Memory B cell (primary cell): Measurements from ENCODE around the gene PARD3B.

Experiments
- ATAC-seq: fragments of 150-1000 bp; cut with Tn5 transposase; 2 replicates; pipeline ENCODE4 v1.10.0; 2021; ENCODE audit warnings: low read depth, mild to moderate bottlenecking, moderate library complexity
- DNase-seq, 2 donors: peaks; one replicate each; pipeline ENCODE4 v3.0.0; 2022; ENCODE audit warnings: low spot score in 2 of 2
- H3K27ac Mint-ChIP-seq: one replicate; pipeline ENCODE4 v1.8.0; 2022; ENCODE audit warnings: mild to moderate bottlenecking, moderate library complexity, mixed read lengths
- H3K27me3 Mint-ChIP-seq: one replicate; pipeline ENCODE4 v1.8.0; 2022; ENCODE audit warnings: mixed read lengths
- H3K36me3 Mint-ChIP-seq: one replicate; pipeline ENCODE4 v1.8.0; 2022; ENCODE audit warnings: mild to moderate bottlenecking, mixed read lengths
- H3K4me1 Mint-ChIP-seq: one replicate; pipeline ENCODE4 v1.8.0; 2022; ENCODE audit warnings: mixed read lengths
- H3K4me3 Mint-ChIP-seq: one replicate; pipeline ENCODE4 v1.8.0; 2022; ENCODE audit warnings: mild to moderate bottlenecking, moderate library complexity, mixed read lengths
- H3K9me3 Mint-ChIP-seq: one replicate; pipeline ENCODE4 v1.8.0; 2022; ENCODE audit warnings: mixed read lengths

PARD3B gene

GRCh38 chr2:204586444-204587180 is 41.3 kb downstream of the PARD3B start:
- no peak for ATAC-seq

GRCh38 chr2:204590063-204590462 is 44.8 kb downstream of the PARD3B start:
- Mint-ChIP-seq H3K36me3 (no peaks in the 10 kb centered on the region), H3K9me3 (peaks cover 10% of the 10 kb centered on the region), H3K4me3 (no peak overlapping the region), H3K27me3 (no peaks in the 10 kb centered on the region), H3K27ac (no peak overlapping the region), H3K4me1 (no peaks in the 10 kb centered on the region)
- DNase-seq (no peak), ATAC-seq (no peak)

More at GRCh38 chr2:204586444-204587180, 41.3 kb downstream of the PARD3B start:
- no peak overlapping the region for H3K27ac Mint-ChIP-seq
- no peak for DNase-seq
- peaks cover 10% of the 10 kb centered on the region for H3K9me3 Mint-ChIP-seq
- no peaks in the 10 kb centered on the region for H3K36me3 Mint-ChIP-seq
- H3K4me3 Mint-ChIP-seq = no peak overlapping the region
- H3K4me1 Mint-ChIP-seq = no peaks in the 10 kb centered on the region
- no peaks in the 10 kb centered on the region for H3K27me3 Mint-ChIP-seq

GRCh38 chr2:204591225-204591624 is 46.0 kb downstream of the PARD3B start:
- no peak for ATAC-seq
- H3K4me3 Mint-ChIP-seq = no peak overlapping the region
- H3K36me3 Mint-ChIP-seq = no peaks in the 10 kb centered on the region
- DNase-seq = no peak
- H3K27me3 Mint-ChIP-seq = no peaks in the 10 kb centered on the region
- peaks cover 10% of the 10 kb centered on the region for H3K9me3 Mint-ChIP-seq
- H3K4me1 Mint-ChIP-seq = no peaks in the 10 kb centered on the region
- H3K27ac Mint-ChIP-seq = no peak overlapping the region

- no peak for ATAC-seq
- no peaks in the 10 kb centered on the region for H3K4me1 Mint-ChIP-seq
- H3K27ac Mint-ChIP-seq = no peak overlapping the region
- H3K4me3 Mint-ChIP-seq = no peak overlapping the region
- DNase-seq = no peak
- no peaks in the 10 kb centered on the region for H3K27me3 Mint-ChIP-seq
- peaks cover 7% of the 10 kb centered on the region for H3K9me3 Mint-ChIP-seq
- H3K36me3 Mint-ChIP-seq = no peaks in the 10 kb centered on the region
Observed at GRCh38 chr2:204604061-204604460, 58.8 kb downstream of the PARD3B start.

GRCh38 chr2:204608237-204608939 is 63.1 kb downstream of the PARD3B start:
- Mint-ChIP-seq H3K36me3 (no peaks in the 10 kb centered on the region), H3K9me3 (peaks cover 2% of the 10 kb centered on the region), H3K4me1 (no peaks in the 10 kb centered on the region), H3K4me3 (no peak overlapping the region), H3K27me3 (no peaks in the 10 kb centered on the region), H3K27ac (no peak overlapping the region)
- ATAC-seq (no peak), DNase-seq (no peak)

- no peak overlapping the region for H3K4me3 Mint-ChIP-seq
- no peaks in the 10 kb centered on the region for H3K4me1 Mint-ChIP-seq
- no peaks in the 10 kb centered on the region for H3K36me3 Mint-ChIP-seq
- peaks cover 2% of the 10 kb centered on the region for H3K9me3 Mint-ChIP-seq
- ATAC-seq (no peak), DNase-seq (no peak)
- no peaks in the 10 kb centered on the region for H3K27me3 Mint-ChIP-seq
- no peak overlapping the region for H3K27ac Mint-ChIP-seq
Observed at GRCh38 chr2:204611017-204611631, 65.8 kb downstream of the PARD3B start.

GRCh38 chr2:204611764-204612163 is 66.5 kb downstream of the PARD3B start:
- Mint-ChIP-seq H3K27me3 (no peaks in the 10 kb centered on the region), H3K36me3 (no peaks in the 10 kb centered on the region), H3K27ac (no peak overlapping the region)

GRCh38 chr2:204613635-204614034 is 68.4 kb downstream of the PARD3B start:
- Mint-ChIP-seq H3K27me3 (no peaks in the 10 kb centered on the region), H3K27ac (no peak overlapping the region), H3K4me1 (no peaks in the 10 kb centered on the region), H3K4me3 (no peak overlapping the region), H3K36me3 (no peaks in the 10 kb centered on the region), H3K9me3 (no peaks in the 10 kb centered on the region)
- ATAC-seq = no peak
- no peak for DNase-seq

More at GRCh38 chr2:204611764-204612163, 66.5 kb downstream of the PARD3B start:
- peaks cover 2% of the 10 kb centered on the region for H3K9me3 Mint-ChIP-seq
- no peak overlapping the region for H3K4me3 Mint-ChIP-seq
- DNase-seq (no peak), ATAC-seq (no peak)
- H3K4me1 Mint-ChIP-seq = no peaks in the 10 kb centered on the region

GRCh38 chr2:204615456-204615855 is 70.2 kb downstream of the PARD3B start:
- Mint-ChIP-seq H3K9me3 (no peaks in the 10 kb centered on the region), H3K4me3 (no peak overlapping the region), H3K36me3 (no peaks in the 10 kb centered on the region), H3K4me1 (no peaks in the 10 kb centered on the region), H3K27me3 (no peaks in the 10 kb centered on the region), H3K27ac (no peak overlapping the region)
- no peak for DNase-seq
- no peak for ATAC-seq

- DNase-seq = no peak
- ATAC-seq = no peak
- Mint-ChIP-seq H3K9me3 (no peaks in the 10 kb centered on the region), H3K4me1 (no peaks in the 10 kb centered on the region), H3K4me3 (no peak overlapping the region), H3K27ac (no peak overlapping the region), H3K36me3 (no peaks in the 10 kb centered on the region), H3K27me3 (no peaks in the 10 kb centered on the region)
Observed at GRCh38 chr2:204625135-204625534, 79.9 kb downstream of the PARD3B start.

- Mint-ChIP-seq H3K27ac (no peak overlapping the region), H3K4me1 (no peaks in the 10 kb centered on the region)
- no peak for ATAC-seq
Observed at GRCh38 chr2:204628926-204629712, 83.8 kb downstream of the PARD3B start.

GRCh38 chr2:204632410-204632809 is 87.1 kb downstream of the PARD3B start:
- Mint-ChIP-seq H3K27me3 (no peaks in the 10 kb centered on the region), H3K27ac (no peak overlapping the region), H3K4me1 (no peaks in the 10 kb centered on the region), H3K4me3 (no peak overlapping the region), H3K36me3 (no peaks in the 10 kb centered on the region), H3K9me3 (peaks cover 2% of the 10 kb centered on the region)
- ATAC-seq = no peak
- no peak for DNase-seq

More at GRCh38 chr2:204628926-204629712, 83.8 kb downstream of the PARD3B start:
- Mint-ChIP-seq H3K36me3 (no peaks in the 10 kb centered on the region), H3K4me3 (no peak overlapping the region), H3K27me3 (no peaks in the 10 kb centered on the region), H3K9me3 (peaks cover 2% of the 10 kb centered on the region)
- DNase-seq = no peak

- no peaks in the 10 kb centered on the region for H3K27me3 Mint-ChIP-seq
- no peaks in the 10 kb centered on the region for H3K4me1 Mint-ChIP-seq
- H3K27ac Mint-ChIP-seq = no peak overlapping the region
- peaks cover 2% of the 10 kb centered on the region for H3K9me3 Mint-ChIP-seq
- DNase-seq (no peak), ATAC-seq (no peak)
- no peak overlapping the region for H3K4me3 Mint-ChIP-seq
- H3K36me3 Mint-ChIP-seq = no peaks in the 10 kb centered on the region
Observed at GRCh38 chr2:204634564-204634963, 89.3 kb downstream of the PARD3B start.

GRCh38 chr2:204635478-204635877 is 90.2 kb downstream of the PARD3B start:
- H3K27me3 Mint-ChIP-seq = no peaks in the 10 kb centered on the region
- no peaks in the 10 kb centered on the region for H3K36me3 Mint-ChIP-seq
- DNase-seq = no peak
- H3K4me3 Mint-ChIP-seq = no peak overlapping the region
- H3K4me1 Mint-ChIP-seq = no peaks in the 10 kb centered on the region
- H3K27ac Mint-ChIP-seq = no peak overlapping the region
- no peak for ATAC-seq
- H3K9me3 Mint-ChIP-seq = peaks cover 2% of the 10 kb centered on the region
